ENCODE results near the gene CTNNA1.

Gene CTNNA1

GRCh38 chr5:138975098-138975847 lies 222.0 kb downstream of the CTNNA1 start:
- in situ Hi-C loops (cut with HindIII; ENCODE audit: low pct_ligation_motif_present, low sequenced_read_pairs): no loop called here
- Histone ChIP-seq H3K36me3 (replicated peaks) (no peaks in the 10 kb centered on the region), H3K27ac (no peak overlapping the region), H3K4me3 (ENCODE audit: low read depth, low read length) (no peak overlapping the region), H3K27me3 (replicated peaks) (no peaks in the 10 kb centered on the region)
- peak; percentile 92 for DNase-seq
- no peak for TF ChIP-seq CTCF (IDR thresholded peaks at IDR 0.05; ENCODE audit: low read depth, low read length, missing control alignments)

GRCh38 chr5:138978080-138978479 lies 224.9 kb downstream of the CTNNA1 start:
- Histone ChIP-seq H3K36me3 (replicated peaks) (no peaks in the 10 kb centered on the region), H3K4me3 (ENCODE audit: low read depth, low read length) (no peak overlapping the region), H3K27me3 (replicated peaks) (no peaks in the 10 kb centered on the region), H3K27ac (no peak overlapping the region)
- no peak for TF ChIP-seq CTCF (IDR thresholded peaks at IDR 0.05; ENCODE audit: low read depth, low read length, missing control alignments)
- in situ Hi-C loops (cut with HindIII; ENCODE audit: low pct_ligation_motif_present, low sequenced_read_pairs): no loop called here
- no peak for DNase-seq

- DNase-seq: no peak
- H3K27me3 ChIP-seq (replicated peaks): no peaks in the 10 kb centered on the region
- in situ Hi-C loops (cut with HindIII; ENCODE audit: low pct_ligation_motif_present, low sequenced_read_pairs): no loop called here
- H3K36me3 ChIP-seq (replicated peaks): no peaks in the 10 kb centered on the region
- no peak for TF ChIP-seq CTCF (IDR thresholded peaks at IDR 0.05; ENCODE audit: low read depth, low read length, missing control alignments)
- no peak overlapping the region for H3K4me3 ChIP-seq (ENCODE audit: low read depth, low read length)
- no peak overlapping the region for H3K27ac ChIP-seq
These were observed 225.4 kb downstream of the CTNNA1 start for GRCh38 chr5:138978581-138978980.

GRCh38 chr5:138979684-138980280 lies 226.6 kb downstream of the CTNNA1 start:
- in situ Hi-C loops (cut with HindIII; ENCODE audit: low pct_ligation_motif_present, low sequenced_read_pairs): no loop called here
- Histone ChIP-seq H3K4me3 (ENCODE audit: low read depth, low read length) (no peak overlapping the region), H3K27ac (no peak overlapping the region), H3K27me3 (replicated peaks) (no peaks in the 10 kb centered on the region), H3K36me3 (replicated peaks) (no peaks in the 10 kb centered on the region)
- TF ChIP-seq CTCF (IDR thresholded peaks at IDR 0.05; ENCODE audit: low read depth, low read length, missing control alignments): no peak
- DNase-seq: no peak

GRCh38 chr5:138980441-138980840 lies 227.2 kb downstream of the CTNNA1 start:
- no peak for DNase-seq
- H3K36me3 ChIP-seq (replicated peaks): no peaks in the 10 kb centered on the region
- H3K27me3 ChIP-seq (replicated peaks): no peaks in the 10 kb centered on the region
- H3K27ac ChIP-seq: no peak overlapping the region
- H3K4me3 ChIP-seq (ENCODE audit: low read depth, low read length): no peak overlapping the region
- in situ Hi-C loops (cut with HindIII; ENCODE audit: low pct_ligation_motif_present, low sequenced_read_pairs): no loop called here
- no peak for TF ChIP-seq CTCF (IDR thresholded peaks at IDR 0.05; ENCODE audit: low read depth, low read length, missing control alignments)

Measured in brain microvascular endothelial cell (primary cell).